ENCODE data around the gene COASY.

DNA sequence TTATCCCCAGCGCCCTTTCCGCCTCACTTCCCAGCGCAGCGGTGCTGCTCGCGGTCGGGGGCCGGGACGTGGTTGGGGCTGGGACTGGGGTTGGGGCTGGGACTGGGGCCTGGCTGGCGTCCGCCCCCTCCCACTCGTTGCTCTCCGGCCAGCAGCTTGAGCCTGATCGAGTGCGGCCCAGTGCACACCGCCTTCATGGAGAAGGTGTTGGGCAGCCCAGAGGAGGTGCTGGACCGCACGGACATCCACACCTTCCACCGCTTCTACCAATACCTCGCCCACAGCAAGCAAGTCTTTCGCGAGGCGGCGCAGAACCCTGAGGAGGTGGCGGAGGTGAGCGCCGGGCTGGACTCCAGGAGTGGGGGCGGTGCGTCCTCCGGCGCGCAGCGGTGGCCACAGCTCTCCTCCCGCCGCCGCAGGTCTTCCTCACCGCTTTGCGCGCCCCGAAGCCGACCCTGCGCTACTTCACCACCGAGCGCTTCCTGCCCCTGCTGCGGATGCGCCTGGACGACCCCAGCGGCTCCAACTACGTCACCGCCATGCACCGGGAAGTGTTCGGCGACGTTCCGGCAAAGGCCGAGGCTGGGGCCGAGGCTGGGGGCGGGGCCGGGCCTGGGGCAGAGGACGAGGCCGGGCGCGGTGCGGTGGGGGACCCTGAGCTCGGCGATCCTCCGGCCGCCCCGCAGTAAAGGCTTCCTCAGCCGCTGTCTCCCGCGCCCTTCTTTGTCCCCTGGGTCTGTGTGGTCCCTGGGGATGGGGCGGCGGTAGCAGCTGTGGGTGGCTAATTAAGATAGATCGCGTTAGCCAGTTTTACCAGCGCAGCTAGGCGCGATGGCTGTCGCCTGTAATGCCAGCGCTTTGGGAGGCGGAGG is 7.5 kb upstream of the COASY start:
- TF ChIP-seq, protein P1, sequence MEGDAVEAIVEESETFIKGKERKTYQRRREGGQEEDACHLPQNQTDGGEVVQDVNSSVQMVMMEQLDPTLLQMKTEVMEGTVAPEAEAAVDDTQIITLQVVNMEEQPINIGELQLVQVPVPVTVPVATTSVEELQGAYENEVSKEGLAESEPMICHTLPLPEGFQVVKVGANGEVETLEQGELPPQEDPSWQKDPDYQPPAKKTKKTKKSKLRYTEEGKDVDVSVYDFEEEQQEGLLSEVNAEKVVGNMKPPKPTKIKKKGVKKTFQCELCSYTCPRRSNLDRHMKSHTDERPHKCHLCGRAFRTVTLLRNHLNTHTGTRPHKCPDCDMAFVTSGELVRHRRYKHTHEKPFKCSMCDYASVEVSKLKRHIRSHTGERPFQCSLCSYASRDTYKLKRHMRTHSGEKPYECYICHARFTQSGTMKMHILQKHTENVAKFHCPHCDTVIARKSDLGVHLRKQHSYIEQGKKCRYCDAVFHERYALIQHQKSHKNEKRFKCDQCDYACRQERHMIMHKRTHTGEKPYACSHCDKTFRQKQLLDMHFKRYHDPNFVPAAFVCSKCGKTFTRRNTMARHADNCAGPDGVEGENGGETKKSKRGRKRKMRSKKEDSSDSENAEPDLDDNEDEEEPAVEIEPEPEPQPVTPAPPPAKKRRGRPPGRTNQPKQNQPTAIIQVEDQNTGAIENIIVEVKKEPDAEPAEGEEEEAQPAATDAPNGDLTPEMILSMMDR (IDR thresholded peaks at IDR 0.05; ENCODE audit: low read length): no peak
- TF ChIP-seq EZH2 (optimal IDR thresholded peaks at IDR 0.05; ENCODE audit: low read depth, low read length) (no peak), EZH2phosphoT487 (IDR thresholded peaks at IDR 0.05; ENCODE audit: low read length) (no peak)
